Peyer's patch (tissue), 4 donors: Measurements from ENCODE around the gene ABCA13. TPM values are rescaled to one million over a fixed set of nuclear protein-coding genes. Genes with fewer than 3 reads are reported as not detected.

Source experiments
- DNase-seq, 3 donors: peaks; one replicate each; pipeline ENCODE4 v3.0.0-alpha.2; 2017 to 2019
- H3K27ac ChIP-seq, 4 donors: fragments of 200-600 bp; sonication (generic); one replicate each; pipeline ENCODE4 v1.5.1; 2016 to 2019
- H3K27me3 ChIP-seq, 2 donors: fragments of 200-600 bp; sonication (generic); one replicate each; pipeline ENCODE4 v1.5.1; 2019
- H3K36me3 ChIP-seq, 3 donors: fragments of 200-600 bp; sonication (generic); one replicate each; pipeline ENCODE4 v1.5.1; 2016 to 2019
- H3K4me1 ChIP-seq, 4 donors: fragments of 200-600 bp; sonication (generic); one replicate each; pipeline ENCODE4 v1.5.1; 2016 to 2019
- H3K4me3 ChIP-seq, 4 donors: fragments of 200-600 bp; sonication (generic); 1 replicate in 3 of 4; 2 replicates in 1 of 4; pipeline ENCODE4 v1.5.1; 2016 to 2019; ENCODE audit warnings: mild to moderate bottlenecking in 1 of 4
- H3K9me3 ChIP-seq, 4 donors: fragments of 200-600 bp; sonication (generic); one replicate each; pipeline ENCODE4 v1.5.1; 2016 to 2019; ENCODE audit warnings: mild to moderate bottlenecking in 1 of 4
- CTCF ChIP-seq, 6 experiments: fragments of 450-650 bp in 4 of 6; fragments of 200-600 bp in 2 of 6; sonication (generic) in 1 of 6; IDR thresholded peaks; one replicate each; pipeline ENCODE4 v1.5.1; 2017 to 2019; ENCODE audit warnings: antibody characterized with exemption in 6 of 6, mild to moderate bottlenecking in 3 of 6, moderate library complexity in 1 of 6
- POLR2A ChIP-seq, 2 donors: fragments of 450-650 bp; IDR thresholded peaks; one replicate each; pipeline ENCODE4 v1.5.1; 2017; ENCODE audit warnings: antibody characterized with exemption in 2 of 2, mild to moderate bottlenecking in 2 of 2, moderate library complexity in 2 of 2
- total RNA-seq, 4 donors: library from RNA; depleted of rRNA; stranded (reverse); fragments of >200 nt; gene quantifications; one replicate each; pipeline ENCODE4 v1.1.0, GENCODE V29; 2016

The ABCA13 gene
- total RNA-seq, 4 donors from 2014 or later: 0.53 to 2.7 (median 1.7) TPM

DNA sequence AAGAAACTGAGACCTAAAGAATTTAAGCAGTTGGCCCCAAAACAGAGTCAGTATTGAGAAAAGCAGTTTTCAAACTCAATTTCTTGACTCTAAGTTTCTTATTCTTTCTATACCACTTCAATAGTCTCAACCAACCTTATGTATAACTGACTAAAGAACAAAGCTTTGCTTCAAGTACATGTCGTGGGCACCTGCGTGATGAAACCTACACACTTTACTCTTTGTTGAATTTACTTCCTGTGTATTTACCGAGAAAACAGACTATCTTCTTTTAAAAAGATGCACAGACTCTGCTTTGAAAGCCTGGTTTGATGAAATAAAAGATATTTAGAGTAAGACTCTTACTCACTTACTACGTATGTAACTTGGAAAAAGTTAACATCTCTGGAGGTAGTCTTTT lies 455.9 kb downstream of the ABCA13 start:
- no peaks in the 10 kb centered on the region for H3K27me3 ChIP-seq
- H3K9me3 ChIP-seq: no peaks in the 10 kb centered on the region
- no peak for DNase-seq
- no peak overlapping the region for H3K27ac ChIP-seq
- H3K4me1 ChIP-seq: no peaks in the 10 kb centered on the region
- no peaks in the 10 kb centered on the region for H3K36me3 ChIP-seq
- no peak for TF ChIP-seq CTCF (IDR thresholded peaks at IDR 0.05)
- no peak for TF ChIP-seq POLR2A (IDR thresholded peaks at IDR 0.05)
- no peak overlapping the region for H3K4me3 ChIP-seq

DNA sequence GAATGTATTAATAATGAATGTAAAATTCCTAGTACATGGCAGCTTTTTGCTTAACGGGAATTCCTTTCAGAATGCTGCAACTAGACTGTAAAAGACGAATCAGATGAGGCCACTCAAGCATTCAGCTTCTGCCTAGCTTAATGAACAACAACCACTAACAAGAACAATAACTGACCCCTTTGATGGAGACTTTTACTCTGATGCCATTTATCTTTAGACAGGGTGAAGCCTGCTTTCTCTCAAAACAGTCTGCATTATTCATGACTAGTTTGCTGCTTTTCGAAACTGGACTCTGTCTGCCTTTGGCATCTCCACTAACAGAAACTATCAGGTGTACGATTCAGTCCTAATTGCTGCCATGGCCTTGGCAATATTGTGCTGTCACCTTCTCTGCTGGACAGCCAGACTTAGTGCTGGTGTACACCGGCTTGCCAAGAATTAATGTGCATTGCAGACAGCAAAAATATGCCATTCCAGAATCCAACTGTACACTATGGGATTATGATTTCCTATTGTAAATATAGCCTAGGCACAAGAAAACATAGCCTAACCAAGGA lies 457.6 kb downstream of the ABCA13 start:
- Histone ChIP-seq H3K27me3 (no peaks in the 10 kb centered on the region), H3K9me3 (no peaks in the 10 kb centered on the region), H3K4me1 (no peaks in the 10 kb centered on the region), H3K27ac (no peak overlapping the region), H3K36me3 (no peaks in the 10 kb centered on the region), H3K4me3 (no peak overlapping the region)
- TF ChIP-seq CTCF (IDR thresholded peaks at IDR 0.05) (no peak), POLR2A (IDR thresholded peaks at IDR 0.05) (no peak)
- DNase-seq: no peak

DNA sequence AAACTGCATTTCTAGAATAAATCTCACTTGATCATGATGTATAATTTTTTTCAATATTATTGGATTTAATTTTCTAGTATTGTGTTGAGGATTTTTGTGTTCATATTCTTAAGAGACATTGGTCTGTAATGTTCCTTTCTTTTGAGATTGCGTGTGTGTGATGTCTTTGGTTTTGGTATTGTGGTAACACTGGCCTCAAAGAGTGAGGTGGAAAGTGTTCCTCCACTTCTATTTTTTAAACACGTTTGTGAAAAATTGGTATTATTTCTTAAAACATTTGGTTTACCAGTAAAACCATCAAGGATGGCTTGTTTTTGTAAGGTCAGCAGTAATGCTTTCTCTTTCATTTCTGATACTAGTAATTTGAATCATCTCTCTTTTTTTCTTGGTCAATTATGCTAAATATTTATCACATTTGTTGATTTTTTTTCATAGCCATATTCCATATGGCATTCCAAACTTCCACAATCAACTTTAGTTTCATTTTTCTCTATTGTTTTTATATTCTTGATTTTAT lies 462.9 kb downstream of the ABCA13 start:
- no peaks in the 10 kb centered on the region for H3K27me3 ChIP-seq

GRCh38 chr7:48635796-48636195 lies 464.5 kb downstream of the ABCA13 start:
- H3K27ac ChIP-seq: no peak overlapping the region
- TF ChIP-seq CTCF (IDR thresholded peaks at IDR 0.05) (no peak), POLR2A (IDR thresholded peaks at IDR 0.05) (no peak)

More for the DNA sequence above, 462.9 kb downstream of the ABCA13 start:
- no peaks in the 10 kb centered on the region for H3K4me1 ChIP-seq
- H3K4me3 ChIP-seq: no peak overlapping the region
- no peak for DNase-seq
- no peak overlapping the region for H3K27ac ChIP-seq
- TF ChIP-seq POLR2A (IDR thresholded peaks at IDR 0.05): no peak
- TF ChIP-seq CTCF (IDR thresholded peaks at IDR 0.05): no peak
- no peaks in the 10 kb centered on the region for H3K9me3 ChIP-seq
- no peaks in the 10 kb centered on the region for H3K36me3 ChIP-seq

DNA sequence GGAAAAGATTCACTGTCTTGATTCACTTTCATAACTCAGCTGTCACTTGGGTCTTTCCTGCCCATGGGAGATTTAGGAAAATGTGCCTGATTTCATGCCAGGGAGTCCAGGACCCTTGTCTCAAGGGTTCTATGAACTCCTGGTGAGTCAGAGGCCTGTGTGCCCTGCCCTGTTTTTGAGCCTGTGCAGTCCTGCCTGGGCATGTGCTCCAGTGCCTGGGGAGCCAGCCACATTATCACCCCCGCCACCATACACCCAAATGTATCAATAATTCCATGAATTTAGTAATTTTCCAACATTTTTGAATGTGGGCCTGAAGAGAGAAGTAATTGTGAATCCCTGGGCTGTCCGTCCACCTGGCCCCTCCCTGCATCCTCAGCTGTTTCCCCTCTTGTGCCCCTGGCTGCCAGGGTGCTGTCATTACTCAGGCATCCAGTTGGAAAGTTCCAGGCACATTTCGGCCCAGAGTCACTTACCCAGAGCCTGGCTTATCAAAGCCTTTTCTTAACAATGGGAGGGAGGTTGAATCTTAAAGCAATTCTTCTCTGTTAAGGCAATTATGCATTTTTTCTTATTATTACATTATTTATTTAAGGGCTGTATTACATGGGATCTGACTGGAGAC lies 465.2 kb downstream of the ABCA13 start:
- H3K9me3 ChIP-seq: no peaks in the 10 kb centered on the region
- DNase-seq: no peak
- H3K4me1 ChIP-seq: no peaks in the 10 kb centered on the region
- no peaks in the 10 kb centered on the region for H3K27me3 ChIP-seq
- TF ChIP-seq POLR2A (IDR thresholded peaks at IDR 0.05) (no peak), CTCF (IDR thresholded peaks at IDR 0.05) (no peak)
- no peak overlapping the region for H3K27ac ChIP-seq
- no peaks in the 10 kb centered on the region for H3K36me3 ChIP-seq
- no peak overlapping the region for H3K4me3 ChIP-seq

More at GRCh38 chr7:48635796-48636195, 464.5 kb downstream of the ABCA13 start:
- Histone ChIP-seq H3K9me3 (no peaks in the 10 kb centered on the region), H3K36me3 (no peaks in the 10 kb centered on the region), H3K4me1 (no peaks in the 10 kb centered on the region), H3K27me3 (no peaks in the 10 kb centered on the region), H3K4me3 (no peak overlapping the region)
- DNase-seq: no peak
